Posterior cingulate gyrus (tissue), 11 donors: ENCODE results near the gene HSPA1B.
"Not testable (repeated sequence)": the region's sequence is repeated elsewhere in the genome, so short reads cannot be mapped to it uniquely, and the experiment has no call there.

Source experiments
- DNase-seq, 10 donors: peaks; one replicate each; pipeline versions ENCODE4 v3.0.0 to v3.0.0-alpha.2; 2020 to 2021; ENCODE audit warnings: mixed read lengths in 3 of 10
- intact Hi-C: fragments of 100-400 bp; cut with DNase I; formaldehyde crosslinking; loops from one replicate; pipeline ENCODE4 v1.15.1; 2023

The HSPA1B gene

DNA sequence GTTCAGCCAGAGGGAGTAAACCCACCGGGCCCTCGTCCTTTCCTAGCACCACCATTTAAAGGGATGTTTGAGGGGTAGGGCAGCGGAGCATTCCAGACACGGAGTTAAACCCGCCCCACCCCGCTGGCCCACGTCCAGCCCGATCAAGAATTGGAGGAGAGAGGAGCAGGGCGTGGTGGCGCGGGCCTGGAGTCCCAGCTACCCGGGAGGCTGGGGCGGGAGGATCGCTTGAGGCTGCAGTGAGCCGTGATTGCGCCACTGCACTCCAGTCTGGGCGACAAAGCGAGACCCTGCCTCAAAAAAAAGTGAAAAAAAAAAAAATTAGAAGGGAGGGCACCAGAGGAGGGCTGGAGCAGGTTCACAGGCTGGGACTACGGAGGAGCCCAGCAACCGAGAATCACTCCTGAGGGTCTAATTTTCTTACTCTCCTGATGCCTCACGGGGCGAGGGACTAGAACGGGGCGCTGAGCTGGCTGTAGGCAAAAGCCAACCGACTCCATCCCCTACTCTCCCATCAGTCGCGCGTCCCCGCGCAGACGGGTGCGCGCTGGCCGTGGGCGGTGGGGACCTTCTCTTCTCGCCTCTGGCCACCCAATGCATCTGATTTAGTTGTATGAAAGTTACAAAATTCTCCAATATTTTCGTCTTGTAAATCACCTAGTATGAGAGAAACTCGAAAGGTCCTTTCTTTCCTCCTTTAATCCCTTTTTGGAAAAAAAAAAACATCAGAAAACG lies 6.1 kb upstream of the HSPA1B start:
- peak in 9 of 10 donors; percentile 51 to 94 (median 70) for DNase-seq
- intact Hi-C loops = no loop called here

DNA sequence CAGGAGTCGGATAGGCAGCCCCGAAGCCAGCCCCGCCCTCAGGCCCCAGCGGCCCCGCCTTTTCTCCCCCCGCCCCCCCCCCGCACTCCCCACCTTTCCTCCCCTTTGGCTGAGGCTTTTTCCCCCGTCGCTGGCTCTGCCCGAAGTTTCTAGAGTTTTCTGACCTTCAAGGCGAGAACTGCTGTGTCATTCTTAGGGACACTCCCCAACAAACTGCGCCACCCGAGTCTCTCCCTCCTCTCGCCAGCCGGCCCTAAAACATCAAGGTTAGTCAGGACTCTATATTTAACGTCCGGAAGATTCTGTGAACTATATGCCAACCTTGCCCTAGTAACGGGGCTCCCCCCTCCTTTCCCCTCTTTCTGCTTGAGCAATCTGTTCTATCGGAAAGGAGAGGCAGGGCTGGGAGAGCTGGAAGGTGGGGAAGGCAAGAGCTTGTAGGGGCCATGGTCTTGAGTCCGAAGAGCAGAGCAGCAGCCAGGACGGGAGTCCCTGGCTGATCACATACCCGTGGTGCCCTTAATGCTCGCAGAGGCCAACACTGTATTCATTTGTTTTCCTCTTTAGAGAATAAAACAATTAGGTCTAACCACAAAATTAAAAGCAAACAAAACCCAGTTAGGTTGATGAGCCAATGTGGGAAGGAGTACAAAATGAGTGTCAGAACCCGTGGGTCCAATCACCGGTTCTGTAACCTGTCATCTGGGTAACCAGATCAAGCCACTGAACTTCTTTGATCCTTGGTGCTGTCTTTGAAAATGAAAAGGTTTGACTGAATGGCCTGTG lies 5.3 kb upstream of the HSPA1B start:
- peak in 9 of 10 donors; percentile 53 to 94 (median 71) for DNase-seq

GRCh38 chr6:31823592-31824196 lies 3.8 kb upstream of the HSPA1B start:
- intact Hi-C loops = not testable (repeated sequence)
- peak in 2 of 10 donors; percentile 31 to 35 for DNase-seq

More for the DNA sequence above, 5.3 kb upstream of the HSPA1B start:
- intact Hi-C loops = no loop called here

DNA sequence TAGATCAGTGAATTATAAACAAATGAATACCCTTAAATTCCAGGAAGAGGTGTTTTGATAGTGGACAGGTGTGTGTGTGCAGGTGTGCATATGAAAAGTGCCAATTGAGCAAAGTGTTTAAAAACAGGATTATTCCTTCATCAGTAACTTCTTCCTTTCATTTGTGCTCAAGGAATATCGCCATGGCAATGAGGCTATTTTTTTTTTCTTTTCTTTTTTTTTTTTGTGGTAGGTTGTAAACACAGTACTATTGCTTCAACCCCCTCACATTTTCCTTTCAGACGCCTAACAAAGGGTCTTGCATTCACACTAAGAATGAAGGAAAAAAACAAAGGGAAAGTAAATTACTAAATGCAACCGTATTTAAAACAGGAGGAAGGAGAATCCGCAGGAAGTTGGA lies 2.0 kb upstream of the HSPA1B start:
- DNase-seq = no peak
- intact Hi-C loops = no loop called here

- intact Hi-C loops = no loop called here
- DNase-seq = peak in 7 of 10 donors; percentile 56 to 94 (median 65)
Observed at GRCh38 chr6:31826793-31827285, 699 bp upstream of the HSPA1B start.

GRCh38 chr6:31829633-31830283 lies 2.2 kb downstream of the HSPA1B start:
- intact Hi-C loops = loop anchor here (5.0 kb wide), 2 partner anchors 32 to 102 kb away; partner anchors contain the start of genes DDAH2 and VARS1
- peak in 4 of 10 donors; percentile 47 to 87 (median 58) for DNase-seq

DNA sequence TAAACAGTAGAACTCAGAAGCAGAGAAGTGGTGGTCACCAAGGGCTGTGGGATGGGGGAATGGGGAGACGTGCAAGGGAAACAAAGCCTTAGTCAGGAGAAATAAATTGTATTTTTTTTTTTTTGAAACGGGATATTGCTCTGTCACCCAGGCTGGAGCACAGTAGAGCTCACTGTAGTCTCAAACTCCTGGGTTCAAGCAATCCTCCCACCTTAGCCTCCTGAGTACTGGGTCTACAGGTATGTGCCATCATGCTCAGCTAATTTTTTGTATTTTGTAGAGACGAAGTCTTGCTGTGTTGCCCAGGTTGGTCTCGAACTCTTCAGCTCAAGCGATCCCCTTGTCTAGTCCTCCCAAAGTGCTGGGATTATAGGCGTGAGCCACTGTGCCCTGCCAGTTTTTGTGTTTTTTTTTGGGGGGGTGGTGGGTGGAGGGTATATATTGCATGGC lies 3.4 kb downstream of the HSPA1B start:
- DNase-seq = peak in 1 of 10 donors; percentile 8
- intact Hi-C loops = loop anchor here (5.0 kb wide), 2 partner anchors 34 to 104 kb away; partner anchors contain the start of genes DDAH2 and VARS1

GRCh38 chr6:31831350-31832215 lies 4.0 kb downstream of the HSPA1B start:
- intact Hi-C loops = loop anchor here (5.0 kb wide), 2 partner anchors 34 to 104 kb away; partner anchors contain the start of genes DDAH2 and VARS1
- DNase-seq = peak in 1 of 10 donors; percentile 25

DNA sequence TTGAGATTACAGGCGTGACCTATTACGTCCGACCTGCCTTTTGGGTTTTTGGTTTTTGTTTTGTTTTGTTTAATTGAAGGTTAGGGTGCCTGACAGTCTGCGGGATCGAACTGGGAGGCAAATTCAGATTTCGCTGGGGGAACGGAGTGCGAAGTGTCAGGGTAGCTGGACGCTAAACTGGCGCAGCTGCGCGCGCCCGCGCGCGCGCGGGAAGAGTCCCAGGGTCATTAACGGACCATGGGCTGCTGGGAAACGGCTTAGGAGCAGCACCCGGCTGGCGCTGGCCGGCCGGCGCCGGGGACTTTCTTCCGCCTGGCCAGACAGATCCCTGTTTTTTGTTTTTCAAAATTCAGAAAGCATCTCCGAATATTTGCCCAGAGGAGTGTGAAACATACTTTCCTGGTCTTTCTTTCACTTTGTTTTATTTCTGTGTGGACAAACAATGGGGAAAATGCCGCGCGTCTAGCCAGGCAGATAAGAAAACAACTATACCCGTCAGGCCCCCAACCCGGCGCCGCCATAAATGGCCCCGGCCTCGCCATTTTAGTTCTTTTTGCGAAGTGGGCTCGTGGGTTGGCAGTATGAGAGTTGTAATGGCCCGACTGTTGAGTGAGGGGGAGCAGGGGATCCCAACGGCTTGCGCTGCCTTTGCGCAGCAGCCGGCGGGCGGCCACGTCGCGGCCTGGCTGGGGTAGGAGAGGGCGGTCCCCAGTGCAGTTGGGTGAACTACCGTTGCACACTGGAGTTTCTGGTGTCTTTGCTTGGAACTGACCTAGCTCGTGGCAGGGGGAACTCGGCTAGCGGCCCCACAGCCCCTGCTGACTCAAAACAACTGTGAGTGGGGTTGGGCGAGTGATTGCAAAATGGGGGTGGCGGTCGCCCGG lies 7.1 kb downstream of the HSPA1B start:
- peak; percentile 78 to 97 (median 84) for DNase-seq
- intact Hi-C loops = loop anchor here (2.0 to 5.0 kb wide), 3 partner anchors 37 to 154 kb away; partner anchors contain the start of genes DDAH2, LY6G5C and VARS1

DNA sequence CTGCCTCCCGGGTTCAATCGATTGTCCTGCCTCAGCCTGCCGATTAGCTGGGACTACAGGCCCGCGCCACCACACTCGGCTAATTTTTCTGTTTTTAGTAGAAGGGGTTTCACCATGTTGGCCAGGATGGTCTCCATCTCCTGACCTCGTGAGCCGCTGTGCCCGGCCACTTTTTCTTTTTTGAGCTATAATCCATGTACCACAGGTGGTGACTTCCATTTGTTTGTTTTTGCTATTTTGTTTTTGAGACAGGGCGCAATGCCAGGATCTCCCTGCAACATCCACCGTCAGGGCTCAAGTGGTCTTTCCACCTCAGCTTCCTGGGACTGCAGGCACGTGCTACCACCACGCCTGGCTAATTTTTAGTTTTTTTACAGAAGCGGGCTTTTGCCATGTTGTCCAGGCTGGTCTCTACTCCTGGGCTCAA lies 8.5 kb downstream of the HSPA1B start:
- peak in 1 of 10 donors; percentile 24 for DNase-seq
- intact Hi-C loops = no loop called here

GRCh38 chr6:31836474-31837368 lies 9.2 kb downstream of the HSPA1B start:
- intact Hi-C loops = no loop called here
- DNase-seq = peak in 1 of 10 donors; percentile 44

DNA sequence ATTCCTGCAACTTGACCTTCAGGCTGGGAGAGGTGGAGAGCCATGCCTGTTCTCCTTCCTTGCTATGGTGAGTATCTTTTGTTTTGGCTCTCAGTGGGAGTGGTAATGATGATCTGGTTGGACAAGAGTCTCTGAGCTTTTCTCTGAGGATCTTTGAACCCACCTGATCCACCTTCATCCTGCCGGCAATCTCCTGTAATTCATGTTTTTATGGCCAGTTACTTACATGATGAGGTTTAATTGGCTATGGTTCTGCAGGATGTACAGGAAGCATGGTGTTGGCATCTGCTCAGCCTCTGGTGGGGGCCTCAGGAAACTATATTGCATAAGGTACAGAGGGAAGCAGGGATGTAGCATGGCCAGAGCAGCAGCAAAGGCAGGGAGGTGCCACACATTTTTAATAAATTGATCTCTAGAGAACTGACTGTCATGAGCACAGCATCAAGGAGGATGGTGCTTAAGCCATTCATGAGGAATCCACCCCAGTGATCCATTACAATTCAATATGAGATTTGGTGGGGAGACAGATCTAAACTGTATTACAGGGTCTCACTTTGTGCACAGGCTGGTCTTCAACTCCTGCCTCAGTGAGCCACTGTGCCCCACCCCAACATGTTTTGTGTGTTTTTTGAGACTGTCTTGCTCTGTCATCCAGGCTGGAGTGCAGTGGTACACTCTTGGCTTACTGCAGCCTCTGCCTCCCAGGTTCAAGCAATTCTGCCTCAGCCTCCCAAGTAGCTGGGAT lies 10.0 kb downstream of the HSPA1B start:
- peak in 1 of 10 donors; percentile 32 for DNase-seq
- intact Hi-C loops = no loop called here

- peak in 1 of 10 donors; percentile 31 for DNase-seq
- intact Hi-C loops = not testable (repeated sequence)
Observed at GRCh38 chr6:31838114-31838553, 10.6 kb downstream of the HSPA1B start.

DNA sequence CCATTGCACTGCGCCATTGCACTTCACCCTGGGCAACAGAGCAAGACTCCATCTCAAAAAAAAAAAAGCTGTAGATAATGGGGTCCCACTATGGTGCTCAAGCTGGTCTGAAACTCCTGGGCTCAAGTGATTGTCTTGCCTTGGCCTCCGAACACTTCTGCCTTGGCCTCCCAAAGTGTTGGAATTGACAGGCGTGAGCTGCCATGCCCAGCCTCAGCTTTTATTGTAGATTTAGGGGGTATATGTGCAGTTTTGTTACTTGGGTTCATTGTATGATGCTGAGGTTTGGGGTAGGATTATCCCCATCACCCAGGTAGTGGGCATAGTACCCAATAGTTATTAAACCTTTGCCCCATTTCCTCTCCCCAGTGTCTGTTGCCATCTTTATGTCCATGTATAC lies 11.4 kb downstream of the HSPA1B start:
- no peak for DNase-seq
- intact Hi-C loops = no loop called here

GRCh38 chr6:31839779-31840126 lies 12.2 kb downstream of the HSPA1B start:
- intact Hi-C loops = not testable (repeated sequence)
- DNase-seq = peak in 1 of 10 donors; percentile 28

- intact Hi-C loops = no loop called here
Observed at GRCh38 chr6:31842053-31842452, 14.5 kb downstream of the HSPA1B start.

More at GRCh38 chr6:31842053-31842452, 14.5 kb downstream of the HSPA1B start:
- peak in 1 of 10 donors; percentile 34 for DNase-seq
